D721Med (cell line): ENCODE measurements around the gene THRSP.
"Not testable (repeated sequence)": the region's sequence is repeated elsewhere in the genome, so short reads cannot be mapped to it uniquely, and the experiment has no call there.

Experiments
- DNase-seq: peaks from one replicate; pipeline ENCODE4 v3.0.0; 2011; ENCODE audit warnings: low spot score; ENCODE audit not compliant: insufficient read length
- FAIRE-seq: peaks from 2 replicates; lab custom pipeline; 2011; peaks lifted over from hg19 to GRCh38; lab: Jason Lieb, UNC
- TF ChIP-seq, protein P1 (sequence below): IDR thresholded peaks from 2 replicates; pipeline ENCODE4 v1.5.1; 2012; ENCODE audit warnings: mild to moderate bottlenecking, control low read depth; ENCODE audit not compliant: insufficient read depth; ENCODE audit errors: missing control alignments

The THRSP gene

DNA sequence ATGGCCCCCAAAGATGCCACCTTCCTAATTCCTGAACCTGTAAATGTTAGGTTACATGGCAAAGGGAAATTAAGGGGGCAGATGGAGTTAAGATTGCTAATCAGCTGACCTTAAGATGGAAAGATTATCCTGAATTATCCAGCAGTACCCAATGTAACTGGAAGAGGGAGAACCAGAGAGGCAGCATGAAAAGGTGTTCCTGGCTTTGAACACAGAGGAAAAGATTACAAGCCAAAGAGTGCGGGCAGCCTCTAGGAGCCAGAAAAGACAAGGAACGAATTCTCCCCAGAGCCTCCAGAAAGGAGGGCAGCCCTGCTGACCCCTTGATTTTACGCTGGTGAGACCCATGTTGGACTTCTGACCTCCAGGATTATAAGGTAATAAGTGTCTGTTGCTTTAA lies 15.1 kb upstream of the THRSP start:
- FAIRE-seq (no peak), DNase-seq (peak; percentile 67)
- TF ChIP-seq, protein P1, sequence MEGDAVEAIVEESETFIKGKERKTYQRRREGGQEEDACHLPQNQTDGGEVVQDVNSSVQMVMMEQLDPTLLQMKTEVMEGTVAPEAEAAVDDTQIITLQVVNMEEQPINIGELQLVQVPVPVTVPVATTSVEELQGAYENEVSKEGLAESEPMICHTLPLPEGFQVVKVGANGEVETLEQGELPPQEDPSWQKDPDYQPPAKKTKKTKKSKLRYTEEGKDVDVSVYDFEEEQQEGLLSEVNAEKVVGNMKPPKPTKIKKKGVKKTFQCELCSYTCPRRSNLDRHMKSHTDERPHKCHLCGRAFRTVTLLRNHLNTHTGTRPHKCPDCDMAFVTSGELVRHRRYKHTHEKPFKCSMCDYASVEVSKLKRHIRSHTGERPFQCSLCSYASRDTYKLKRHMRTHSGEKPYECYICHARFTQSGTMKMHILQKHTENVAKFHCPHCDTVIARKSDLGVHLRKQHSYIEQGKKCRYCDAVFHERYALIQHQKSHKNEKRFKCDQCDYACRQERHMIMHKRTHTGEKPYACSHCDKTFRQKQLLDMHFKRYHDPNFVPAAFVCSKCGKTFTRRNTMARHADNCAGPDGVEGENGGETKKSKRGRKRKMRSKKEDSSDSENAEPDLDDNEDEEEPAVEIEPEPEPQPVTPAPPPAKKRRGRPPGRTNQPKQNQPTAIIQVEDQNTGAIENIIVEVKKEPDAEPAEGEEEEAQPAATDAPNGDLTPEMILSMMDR, result peak; percentile 7

DNA sequence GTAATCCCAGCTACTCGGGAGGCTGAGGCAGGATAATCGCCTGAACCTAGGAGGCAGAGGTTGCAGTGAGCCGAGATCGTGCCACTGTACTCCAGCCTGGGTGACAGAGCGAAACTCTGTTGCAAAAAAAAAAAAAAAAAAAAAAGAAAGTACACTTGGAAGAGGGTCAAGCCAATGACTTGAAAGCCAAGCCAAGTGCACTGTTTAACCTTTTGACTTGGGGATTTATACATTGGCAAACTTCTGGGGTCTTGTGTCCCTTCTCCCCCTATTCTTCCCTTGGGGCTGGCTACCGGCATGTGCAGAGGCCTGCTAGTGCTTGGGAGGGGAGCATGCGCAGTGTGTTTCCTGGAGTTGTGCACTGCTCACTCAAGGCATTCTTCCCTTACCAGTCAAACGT lies 14.3 kb upstream of the THRSP start:
- FAIRE-seq, result no peak
- TF ChIP-seq, protein P1, result no peak
- DNase-seq, result no peak

DNA sequence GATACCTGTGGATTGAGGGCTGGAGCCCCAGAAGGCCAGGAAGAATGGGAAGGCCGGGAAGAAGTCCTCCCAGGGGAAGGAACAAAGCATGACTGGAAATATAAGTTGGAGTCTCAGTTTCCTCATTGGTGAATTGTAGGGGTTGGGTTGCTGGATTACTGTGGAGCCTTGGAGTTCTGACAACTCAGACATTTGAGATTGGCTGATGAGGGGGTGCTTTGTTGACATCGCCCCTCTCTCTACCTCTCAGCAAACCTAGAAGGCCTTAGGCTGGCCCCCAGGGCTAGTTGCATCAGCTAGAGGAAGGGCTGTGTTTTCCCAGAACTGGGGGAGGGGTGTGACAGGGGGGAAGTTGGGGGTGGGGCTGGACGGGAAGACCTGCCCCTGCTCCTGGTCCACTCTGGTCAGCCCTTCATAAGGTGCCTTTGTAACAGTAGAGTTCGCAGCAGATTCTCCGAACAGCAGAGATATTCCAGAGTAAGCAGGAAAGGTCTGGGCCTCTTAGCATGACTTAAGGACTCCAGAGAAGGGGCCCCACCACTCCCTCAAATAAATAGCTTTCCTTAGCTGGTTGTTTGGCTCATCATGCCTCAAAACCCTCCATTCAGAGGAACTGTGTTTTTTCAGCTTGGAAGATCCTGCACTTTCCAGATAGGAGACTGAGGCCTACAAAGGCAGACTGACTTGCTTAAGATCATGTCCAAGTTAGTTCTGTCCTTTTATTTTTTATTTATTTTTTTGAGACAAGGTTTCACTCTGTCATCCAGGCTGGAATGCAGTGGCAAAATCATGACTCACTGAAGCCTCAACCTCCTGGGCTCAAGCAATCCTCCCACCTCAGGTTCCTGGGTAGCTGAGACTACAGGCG lies 12.5 kb upstream of the THRSP start:
- TF ChIP-seq, protein P1, result no peak
- DNase-seq (no peak), FAIRE-seq (no peak)

- TF ChIP-seq, protein P1, result no peak
- FAIRE-seq, result no peak
- DNase-seq, result no peak
Observed at GRCh38 chr11:78054971-78055370, 8.7 kb upstream of the THRSP start.

DNA sequence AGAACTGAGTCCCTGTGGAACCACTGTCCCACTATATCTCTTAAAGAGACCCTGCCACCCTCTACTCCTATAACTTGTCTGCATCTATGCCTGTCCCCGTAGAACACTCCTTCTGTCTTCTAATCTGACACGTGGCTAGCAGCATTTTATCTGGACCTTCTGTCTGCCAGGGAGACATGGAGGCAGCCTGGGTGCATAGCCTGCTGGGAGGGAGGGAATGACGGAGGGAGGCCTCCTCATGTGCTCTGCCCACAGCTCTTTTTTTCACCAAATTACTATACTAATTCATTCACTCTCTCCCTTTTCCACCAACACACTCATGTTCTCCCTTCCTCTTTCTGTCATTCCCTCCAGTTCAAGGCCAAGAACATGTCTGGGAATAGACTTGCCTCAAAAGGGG lies 7.6 kb upstream of the THRSP start:
- TF ChIP-seq, protein P1, result no peak
- DNase-seq (no peak), FAIRE-seq (no peak)

- no peak for FAIRE-seq
- DNase-seq, result no peak
- TF ChIP-seq, protein P1, result no peak
Observed at GRCh38 chr11:78057462-78058055, 6.1 kb upstream of the THRSP start.

DNA sequence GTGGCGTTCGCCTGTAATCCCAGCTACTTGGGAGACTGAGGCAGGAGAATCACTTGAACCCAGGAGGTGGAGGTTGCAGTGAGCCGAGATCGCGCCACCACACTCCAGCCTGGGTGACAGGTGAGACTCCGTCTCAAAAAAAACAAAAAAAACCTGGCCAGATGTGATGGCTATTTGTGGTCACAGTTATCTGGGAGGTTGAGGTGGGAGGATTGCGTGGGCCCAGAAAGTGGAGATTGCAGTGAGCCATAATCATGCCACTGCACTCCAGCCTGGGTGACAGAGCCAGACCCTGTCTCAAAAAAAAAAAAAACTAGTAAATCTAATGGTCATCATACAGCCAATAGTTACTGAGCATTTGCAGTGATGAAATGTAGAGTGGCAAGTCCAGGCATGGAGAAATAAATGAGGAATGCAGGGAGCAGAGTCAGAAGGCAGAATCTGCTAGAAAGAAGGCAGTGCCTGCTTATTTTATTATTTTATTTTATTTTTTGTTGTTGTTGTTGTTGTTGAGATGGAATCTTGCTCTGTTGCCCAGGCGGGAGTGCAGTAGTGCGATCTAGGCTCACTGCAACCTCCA lies 3.8 kb upstream of the THRSP start:
- not testable (repeated sequence) for DNase-seq, FAIRE-seq
